Liver (tissue), 9 donors: ENCODE data around the gene SLX9. TPM values are rescaled to one million over a fixed set of nuclear protein-coding genes. Genes with fewer than 3 reads are reported as not detected.

Experiments used
- DNase-seq: peaks from one replicate; pipeline ENCODE4 v3.0.0-alpha.2; 2017; ENCODE audit warnings: low spot score
- H3K27ac ChIP-seq, 2 donors: one replicate each; pipeline ENCODE4 v1.7.0; 2013; ENCODE audit warnings: inconsistent platforms in 2 of 2, low read length in 2 of 2, control low read depth in 1 of 2, low read depth in 1 of 2, mild to moderate bottlenecking in 1 of 2
- H3K27me3 ChIP-seq, 4 donors: one replicate each; pipeline versions ENCODE4 v1.6.1 to v1.7.0; 2013; ENCODE audit warnings: low read length in 3 of 4, inconsistent platforms in 1 of 4, mild to moderate bottlenecking in 1 of 4, moderate library complexity in 1 of 4; ENCODE audit not compliant: control insufficient read depth in 4 of 4, insufficient read depth in 4 of 4
- H3K36me3 ChIP-seq, 4 donors: one replicate each; pipeline versions ENCODE4 v1.6.1 to v1.7.0; 2013; ENCODE audit warnings: low read length in 3 of 4, mild to moderate bottlenecking in 3 of 4, low read depth in 1 of 4, moderate library complexity in 1 of 4; ENCODE audit not compliant: control insufficient read depth in 4 of 4, insufficient read depth in 3 of 4
- H3K4me1 ChIP-seq, 4 donors: one replicate each; pipeline versions ENCODE4 v1.6.1 to v1.7.0; 2013; ENCODE audit warnings: low read length in 3 of 4, mild to moderate bottlenecking in 3 of 4, moderate library complexity in 1 of 4; ENCODE audit not compliant: control insufficient read depth in 4 of 4, insufficient read depth in 4 of 4
- H3K4me3 ChIP-seq, 3 donors: one replicate each; pipeline versions ENCODE4 v1.6.1 to v1.7.0; 2013; ENCODE audit warnings: low read length in 3 of 3, control low read depth in 1 of 3, low read depth in 1 of 3, mild to moderate bottlenecking in 1 of 3
- H3K9ac ChIP-seq, 2 donors: one replicate each; pipeline ENCODE4 v1.7.0; 2013; ENCODE audit warnings: low read length in 2 of 2, mild to moderate bottlenecking in 2 of 2, moderate library complexity in 2 of 2, control low read depth in 1 of 2, low read depth in 1 of 2
- H3K9me3 ChIP-seq, 4 donors: one replicate each; pipeline versions ENCODE4 v1.6.1 to v1.7.0; 2013; ENCODE audit warnings: low read length in 3 of 4; ENCODE audit not compliant: control insufficient read depth in 4 of 4
- ATF3 ChIP-seq: IDR thresholded peaks from 2 replicates; pipeline ENCODE4 v1.6.1; 2016; ENCODE audit warnings: antibody characterized with exemption
- CTCF ChIP-seq: fragments of 150-350 bp; IDR thresholded peaks from 2 replicates; pipeline ENCODE4 v1.5.1; 2017; ENCODE audit warnings: improper control_type of control experiment, low read depth, low read length; ENCODE audit not compliant: missing input control
- EGR1 ChIP-seq, 2 donors: IDR thresholded peaks; 2 replicates each; pipeline ENCODE4 v1.6.1; 2016 to 2018; ENCODE audit warnings: antibody characterized with exemption in 2 of 2, low read depth in 2 of 2
- HNF4A ChIP-seq, 2 donors: conservative IDR thresholded peaks; 2 replicates each; pipeline ENCODE4 v1.6.1; 2016; ENCODE audit warnings: antibody characterized with exemption in 2 of 2, mild to moderate bottlenecking in 2 of 2
- HNF4G ChIP-seq: IDR thresholded peaks from 2 replicates; pipeline ENCODE4 v1.6.1; 2016; ENCODE audit warnings: antibody characterized with exemption
- JUND ChIP-seq, 2 donors: IDR thresholded peaks; 2 replicates each; pipeline ENCODE4 v1.6.1; 2016; ENCODE audit warnings: antibody characterized with exemption in 2 of 2
- MAX ChIP-seq: IDR thresholded peaks from 2 replicates; pipeline ENCODE4 v1.6.1; 2016; ENCODE audit warnings: antibody characterized with exemption
- NR2F2 ChIP-seq: IDR thresholded peaks from 2 replicates; pipeline ENCODE4 v1.6.1; 2016; ENCODE audit warnings: antibody characterized with exemption
- RAD21 ChIP-seq, 2 donors: IDR thresholded peaks; 2 replicates each; pipeline ENCODE4 v1.6.1; 2016; ENCODE audit warnings: antibody characterized with exemption in 2 of 2, mild to moderate bottlenecking in 2 of 2
- REST ChIP-seq: IDR thresholded peaks from 2 replicates; pipeline ENCODE4 v1.6.1; 2016; ENCODE audit warnings: antibody characterized with exemption, mild to moderate bottlenecking
- RXRA ChIP-seq, 2 donors: IDR thresholded peaks; 2 replicates each; pipeline ENCODE4 v1.6.1; 2017 to 2018; ENCODE audit warnings: antibody characterized with exemption in 2 of 2, mild to moderate bottlenecking in 1 of 2
- TAF1 ChIP-seq: conservative IDR thresholded peaks from 2 replicates; pipeline ENCODE4 v1.6.1; 2016; ENCODE audit warnings: antibody characterized with exemption, mild to moderate bottlenecking
- ZBTB33 ChIP-seq: IDR thresholded peaks from 2 replicates; pipeline ENCODE4 v1.6.1; 2016; ENCODE audit warnings: antibody characterized with exemption
- WGBS: extraction: QIAGEN DNeasy Blood & Tissue Kit; methylation state at CpG from one replicate; pipeline ENCODE4 v1.1.7; 2013; 5-methylcytosine and 5-hydroxymethylcytosine counted together
- polyA plus RNA-seq, 2 donors: library from polyadenylated mRNA; stranded (reverse) in 1 of 2; unstranded in 1 of 2; fragments of 200-250 nt in 1 of 2; fragments of >200 nt in 1 of 2; fragmentation: Nextera tagmentation in 1 of 2; extraction: Ambion mirVana in 1 of 2; gene quantifications; one replicate each; pipeline versions ENCODE4 v1.2.1 to v1.2.3, GENCODE V29; 2013 to 2015
- total RNA-seq, 2 donors: library from RNA; depleted of rRNA; stranded (reverse); fragments of >200 nt; gene quantifications; one replicate each; pipeline ENCODE4 v1.2.3, GENCODE V29; 2014
- donor health status: healthy.
- donor health status: healthy.
- donor health status: healthy.
- donor health status: healthy.
- donor health status: healthy.

SLX9 gene
- total and polyA plus RNA-seq, 4 donors, result 7.5 to 20.3 (median 12.2) TPM

GRCh38 chr21:44988607-44989536 lies 49.0 kb downstream of the SLX9 start:
- 88% methylated on average over 20 of the region's 20 CpGs for WGBS
- peaks cover 0 to 6% (median 0%) of the 10 kb centered on the region in 4 donors for H3K4me1 ChIP-seq
- no peak overlapping the region for H3K27ac ChIP-seq
- H3K9me3 ChIP-seq, result no peaks in the 10 kb centered on the region
- H3K27me3 ChIP-seq, result no peaks in the 10 kb centered on the region
- H3K36me3 ChIP-seq, result no peaks in the 10 kb centered on the region
- no peak for DNase-seq
- TF ChIP-seq CTCF (no peak), JUND (IDR thresholded peaks at IDR 0.05) (no peak), ATF3 (no peak), HNF4G (no peak), RXRA (IDR thresholded peaks at IDR 0.05) (no peak), RAD21 (IDR thresholded peaks at IDR 0.05) (no peak)
- H3K4me3 ChIP-seq, result no peak overlapping the region
- no peak overlapping the region for H3K9ac ChIP-seq

- Histone ChIP-seq H3K9ac (no peak overlapping the region), H3K4me3 (no peak overlapping the region), H3K36me3 (no peaks in the 10 kb centered on the region), H3K27ac (no peak overlapping the region), H3K4me1 (peaks cover 0 to 3% (median 0%) of the 10 kb centered on the region in 4 donors), H3K9me3 (no peaks in the 10 kb centered on the region), H3K27me3 (no peaks in the 10 kb centered on the region)
- TF ChIP-seq NR2F2 (peak; percentile 16), HNF4A (conservative IDR thresholded peaks at IDR 0.05) (no peak)
- DNase-seq, result no peak
- 68% methylated on average over 8 of the region's 8 CpGs for WGBS
These were observed 49.7 kb downstream of the SLX9 start for GRCh38 chr21:44989537-44989886.

GRCh38 chr21:44989943-44990780 lies 50.3 kb downstream of the SLX9 start:
- no peaks in the 10 kb centered on the region for H3K9me3 ChIP-seq
- H3K9ac ChIP-seq, result no peak overlapping the region
- no peaks in the 10 kb centered on the region for H3K36me3 ChIP-seq
- H3K4me1 ChIP-seq, result no peaks in the 10 kb centered on the region
- WGBS, result 91% methylated on average over 53 of the region's 53 CpGs
- no peak overlapping the region for H3K4me3 ChIP-seq
- DNase-seq, result no peak
- H3K27me3 ChIP-seq, result no peaks in the 10 kb centered on the region
- H3K27ac ChIP-seq, result no peak overlapping the region
- no peak for TF ChIP-seq RAD21 (IDR thresholded peaks at IDR 0.05)
- no peak for TF ChIP-seq JUND (IDR thresholded peaks at IDR 0.05)
- TF ChIP-seq TAF1, result no peak
- no peak for TF ChIP-seq ZBTB33
- TF ChIP-seq HNF4G, result no peak
- no peak for TF ChIP-seq ATF3
- no peak for TF ChIP-seq CTCF
- TF ChIP-seq EGR1 (IDR thresholded peaks at IDR 0.05; ENCODE audit: low read depth in 2 of 2), result no peak
- no peak for TF ChIP-seq MAX
- TF ChIP-seq REST, result no peak
- no peak for TF ChIP-seq RXRA (IDR thresholded peaks at IDR 0.05)
